Neuronal stem cell (in vitro differentiated cells): ENCODE data around the gene MGRN1.

Experiments
- DNase-seq: peaks from one replicate; pipeline ENCODE4 v3.0.0-alpha.2; 2013; ENCODE audit warnings: low spot score
- H2AFZ ChIP-seq: one replicate; pipeline ENCODE4 v1.6.1; 2013; ENCODE audit warnings: mild to moderate bottlenecking, low read length, inconsistent platforms
- H2AK5ac ChIP-seq: 2 replicates; pipeline ENCODE4 v1.6.1; 2013; ENCODE audit warnings: low read depth, mild to moderate bottlenecking, inconsistent platforms, low read length, moderate library complexity, mixed read lengths
- H2BK120ac ChIP-seq: 2 replicates; pipeline ENCODE4 v1.6.1; 2013; ENCODE audit warnings: low read depth, mild to moderate bottlenecking, inconsistent platforms, low read length, moderate library complexity, mixed read lengths
- H2BK12ac ChIP-seq: one replicate; pipeline ENCODE4 v1.6.1; 2013; ENCODE audit warnings: low read length, inconsistent platforms
- H2BK15ac ChIP-seq: 2 replicates; pipeline ENCODE4 v1.6.1; 2013; ENCODE audit warnings: mild to moderate bottlenecking, low read length, inconsistent platforms, mixed read lengths
- H2BK5ac ChIP-seq: one replicate; pipeline ENCODE4 v1.6.1; 2013; ENCODE audit warnings: inconsistent platforms, mild to moderate bottlenecking, low read length, moderate library complexity
- H3K14ac ChIP-seq: one replicate; pipeline ENCODE4 v1.6.1; 2013; ENCODE audit warnings: low read length, inconsistent platforms
- H3K18ac ChIP-seq: 2 replicates; pipeline ENCODE4 v1.6.1; 2013; ENCODE audit warnings: low read length, inconsistent platforms
- H3K23ac ChIP-seq: 2 replicates; pipeline ENCODE4 v1.6.1; 2013; ENCODE audit warnings: low read depth, mild to moderate bottlenecking, mixed read lengths, low read length, inconsistent platforms; ENCODE audit not compliant: poor library complexity
- H3K27ac ChIP-seq: replicated peaks from 3 replicates; pipeline ENCODE4 v1.5.1; 2013; ENCODE audit warnings: low read length, inconsistent platforms
- H3K27me3 ChIP-seq, 3 experiments: 2 replicates each; pipeline ENCODE4 v1.6.1; 2013; ENCODE audit warnings: low read length in 3 of 3, mild to moderate bottlenecking in 2 of 3, inconsistent platforms in 1 of 3, low read depth in 1 of 3, mixed read lengths in 1 of 3, moderate library complexity in 1 of 3; ENCODE audit not compliant: control insufficient read depth in 3 of 3, insufficient read depth in 3 of 3
- H3K36me3 ChIP-seq, 2 donors: replicated peaks in 1 of 2; 2 replicates each; pipeline ENCODE4 v1.6.1; 2013; ENCODE audit warnings: low read length in 2 of 2; ENCODE audit not compliant: control insufficient read depth in 2 of 2, insufficient read depth in 2 of 2
- H3K4ac ChIP-seq: 2 replicates; pipeline ENCODE4 v1.6.1; 2013; ENCODE audit warnings: inconsistent platforms, mild to moderate bottlenecking, low read length, moderate library complexity
- H3K4me1 ChIP-seq, 2 donors: 1 replicate in 1 of 2; 2 replicates in 1 of 2; pipeline ENCODE4 v1.6.1; 2013; ENCODE audit warnings: low read length in 2 of 2, low read depth in 1 of 2; ENCODE audit not compliant: control insufficient read depth in 2 of 2, insufficient read depth in 1 of 2
- H3K4me2 ChIP-seq: one replicate; pipeline ENCODE4 v1.6.1; 2013; ENCODE audit warnings: mild to moderate bottlenecking, low read length, inconsistent platforms; ENCODE audit not compliant: insufficient read depth, poor library complexity, severe bottlenecking
- H3K4me3 ChIP-seq, 2 donors: 2 replicates each; pipeline ENCODE4 v1.5.1; 2013; ENCODE audit warnings: low read length in 2 of 2, mild to moderate bottlenecking in 2 of 2, inconsistent platforms in 1 of 2, moderate library complexity in 1 of 2
- H3K79me1 ChIP-seq: one replicate; pipeline ENCODE4 v1.6.1; 2013; ENCODE audit warnings: low read depth, mild to moderate bottlenecking, inconsistent platforms, low read length, moderate library complexity
- H3K9ac ChIP-seq: one replicate; pipeline ENCODE4 v1.6.1; 2013; ENCODE audit warnings: mild to moderate bottlenecking, low read depth, low read length, inconsistent platforms; ENCODE audit not compliant: poor library complexity
- H3K9me3 ChIP-seq, 2 donors: replicated peaks in 1 of 2; 2 replicates each; pipeline versions ENCODE3 to v1.6.1; 2013; ENCODE audit warnings: low read length in 2 of 2, mild to moderate bottlenecking in 2 of 2, inconsistent platforms in 1 of 2, low read depth in 1 of 2, mixed read lengths in 1 of 2, moderate library complexity in 1 of 2; ENCODE audit not compliant: control insufficient read depth in 2 of 2, insufficient read depth in 1 of 2
- H4K8ac ChIP-seq: one replicate; pipeline ENCODE4 v1.6.1; 2013; ENCODE audit warnings: low read depth, mild to moderate bottlenecking, inconsistent platforms, low read length, moderate library complexity
- H4K91ac ChIP-seq: one replicate; pipeline ENCODE4 v1.6.1; 2013; ENCODE audit warnings: low read length, low read depth, mild to moderate bottlenecking, inconsistent platforms; ENCODE audit not compliant: poor library complexity
- WGBS, 2 donors: extraction: QIAGEN DNeasy Blood & Tissue Kit; methylation state at CpG; one replicate each; pipeline ENCODE4 v1.1.7; 2013; ENCODE audit warnings: missing lambda C conversion rate in 2 of 2, mixed read lengths in 1 of 2; ENCODE audit not compliant: insufficient read length in 2 of 2, insufficient replicate concordance in 1 of 2; ENCODE audit errors: extremely low coverage in 2 of 2; 5-methylcytosine and 5-hydroxymethylcytosine counted together

Gene MGRN1

DNA sequence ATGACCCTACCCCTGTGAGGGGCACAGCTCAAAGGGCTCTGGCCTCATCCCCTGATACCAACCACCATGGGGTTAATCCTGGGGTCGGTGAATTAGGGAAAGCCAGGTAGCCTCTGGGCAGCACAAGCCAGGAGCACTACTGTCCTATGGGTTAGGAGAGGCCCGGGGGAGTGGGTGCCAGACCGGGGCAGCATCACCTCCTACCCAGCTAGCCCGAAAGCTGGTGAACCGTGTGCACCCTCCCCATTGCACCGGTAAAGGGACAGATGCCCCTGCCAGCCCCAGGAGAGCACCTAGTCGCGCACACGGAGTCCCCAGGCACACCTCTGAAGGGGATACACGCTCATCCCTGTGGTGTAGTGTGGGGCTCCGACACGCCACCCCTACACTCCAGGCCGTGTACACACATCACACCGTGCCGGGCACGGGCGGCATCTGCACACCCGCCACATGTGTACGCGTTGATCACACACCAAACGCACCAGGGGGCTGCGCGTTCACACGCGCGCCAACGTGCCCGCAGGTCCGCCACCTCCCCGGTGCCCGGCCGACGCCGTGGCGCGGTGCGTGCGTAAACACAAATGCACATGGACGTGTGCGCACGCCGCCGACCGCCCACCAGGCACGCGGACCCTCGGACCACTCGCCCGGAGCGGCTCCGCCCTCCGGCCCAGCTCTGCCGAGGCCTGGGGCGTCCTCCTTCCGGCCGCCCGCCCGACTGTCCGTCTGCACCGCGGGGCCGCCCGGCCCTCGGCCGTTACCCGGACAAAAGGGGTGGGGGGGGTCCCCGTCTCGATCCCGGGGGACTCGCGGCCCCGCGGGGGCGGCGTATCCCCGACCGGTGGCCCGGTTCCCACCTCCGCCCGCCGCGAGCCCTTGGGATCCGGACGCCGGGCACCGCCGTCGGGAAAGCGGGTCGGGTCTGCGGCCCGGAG, 10.7 kb upstream of the MGRN1 start:
- Histone ChIP-seq H3K4me3 (peak overlapping the region; percentile 94 to 98), H3K36me3 (peaks cover 0 to 4% of the 10 kb centered on the region in 2 donors), H3K4me1 (peaks cover 11 to 16% of the 10 kb centered on the region in 2 donors), H4K91ac (no peak overlapping the region), H3K23ac (peak overlapping the region; percentile 89), H3K27ac (no peak overlapping the region), H2AK5ac (peak overlapping the region; percentile 56), H3K27me3 (peaks cover 0 to 6% (median 0%) of the 10 kb centered on the region in 3 experiments), H2BK15ac (no peak overlapping the region), H3K9ac (peak overlapping the region; percentile 97), H3K4ac (no peak overlapping the region), H3K14ac (peak overlapping the region; percentile 99), H2BK120ac (no peak overlapping the region), H3K79me1 (peaks cover 14% of the 10 kb centered on the region), H2BK5ac (no peak overlapping the region), H3K4me2 (peak overlapping the region; percentile 94), H2BK12ac (no peak overlapping the region), H3K18ac (peak overlapping the region; percentile 15), H3K9me3 (no peaks in the 10 kb centered on the region), H2AFZ (peak overlapping the region; percentile 94), H4K8ac (peak overlapping the region; percentile 17)
- whole genome bisulfite sequencing, 2 donors = no CpG with 5 or more reads among the region's 92 CpGs
- no peak for DNase-seq

DNA sequence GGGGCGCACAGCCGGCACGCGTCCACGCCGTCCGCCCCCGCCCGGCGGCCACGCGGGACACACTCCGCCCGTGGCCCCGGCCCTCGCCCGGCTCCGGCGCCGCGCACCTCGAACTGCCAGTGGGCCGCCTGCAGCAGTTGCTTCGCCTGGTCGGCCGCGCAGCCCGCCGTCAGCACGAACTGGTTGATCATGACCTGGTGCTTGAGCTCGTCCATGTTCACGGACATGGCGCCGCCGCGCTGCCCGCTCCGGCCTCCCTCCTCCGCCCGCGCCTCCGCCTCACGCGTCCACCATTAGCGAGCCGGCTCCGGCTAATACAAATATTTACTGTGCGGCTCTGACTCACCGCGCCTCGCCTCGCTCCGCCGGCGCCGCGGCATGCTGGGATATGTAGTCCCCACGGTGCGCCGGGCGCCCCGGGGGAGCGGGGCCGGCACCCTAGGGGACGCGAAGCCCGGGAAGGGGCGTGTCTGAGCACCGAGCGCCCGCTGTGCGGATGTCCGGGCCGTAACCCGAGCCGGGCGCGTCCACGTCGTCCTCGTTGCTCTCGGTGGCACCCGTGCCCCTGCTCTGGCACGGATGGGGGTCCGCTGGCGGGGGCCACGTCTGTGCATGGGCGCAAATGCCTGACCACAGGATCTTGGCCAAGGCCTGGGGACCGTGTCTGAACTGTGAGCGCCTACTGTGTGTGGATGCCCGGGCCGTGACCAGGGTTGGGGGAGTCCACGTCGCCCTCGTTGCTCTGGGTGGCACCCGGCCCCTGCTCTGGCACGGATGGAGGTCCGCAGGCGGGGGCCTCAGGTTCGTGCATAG, 9.8 kb upstream of the MGRN1 start, which contains the start of gene UBALD1:
Gene UBALD1, minus strand, starts transcription at position 318 of the 813 bp plus-strand sequence. Its CDS starts 91 bp downstream, at position 227.
- peaks cover 0 to 6% (median 0%) of the 10 kb centered on the region in 3 experiments for H3K27me3 ChIP-seq
- H3K18ac ChIP-seq = peak within 1 kb of the TSS; percentile 97

DNA sequence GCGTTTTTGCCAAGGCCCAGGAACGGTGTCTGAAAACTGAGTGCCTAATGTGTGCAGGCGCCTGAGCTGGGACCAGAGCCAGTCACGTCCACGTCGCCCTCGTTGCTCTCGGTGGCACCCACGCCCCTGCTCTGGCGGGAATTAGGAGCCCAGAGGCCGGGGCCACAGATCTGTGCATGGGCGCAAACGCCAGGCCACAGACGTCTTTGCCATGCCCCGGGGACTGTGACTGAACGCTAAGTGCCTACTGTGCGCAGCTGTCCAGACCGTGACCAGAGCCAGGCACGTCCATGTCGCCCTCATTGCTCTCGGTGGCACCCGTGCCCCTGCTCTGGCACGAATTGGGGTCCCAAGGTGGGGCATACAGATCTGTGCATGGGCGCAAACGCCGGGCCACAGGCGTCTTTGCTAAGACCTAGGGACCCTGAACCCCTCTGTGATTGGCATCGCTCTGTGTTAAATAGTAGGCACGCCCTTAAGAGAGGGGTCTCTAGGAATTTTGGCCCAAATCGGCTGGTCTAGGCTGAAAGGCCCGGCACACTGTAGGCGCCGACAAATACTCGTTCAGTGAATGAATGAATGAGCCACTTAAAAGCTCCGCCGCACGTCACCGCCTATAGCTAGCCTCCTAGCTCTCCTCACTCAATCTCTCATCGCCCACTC, 9.1 kb upstream of the MGRN1 start:
- H3K4me3 ChIP-seq = peak overlapping the region in 1 of 2 donors; percentile 94
- WGBS, 2 donors = no CpG with 5 or more reads among the region's 39 CpGs

More for the DNA sequence above, 9.8 kb upstream of the MGRN1 start, which contains the start of gene UBALD1:
- peaks cover 11 to 16% of the 10 kb centered on the region in 2 donors for H3K4me1 ChIP-seq
- peaks cover 14% of the 10 kb centered on the region for H3K79me1 ChIP-seq
- H2AK5ac ChIP-seq = peak within 1 kb of the TSS; percentile 91
- H4K91ac ChIP-seq = peak within 1 kb of the TSS; percentile 97
- peak; percentile 76 for DNase-seq
- H3K4me2 ChIP-seq = peak within 1 kb of the TSS; percentile 94
- peak within 1 kb of the TSS; percentile 86 for H4K8ac ChIP-seq
- peak within 1 kb of the TSS; percentile 94 for H2AFZ ChIP-seq
- H3K36me3 ChIP-seq = no peaks in the 10 kb centered on the region
- peak within 1 kb of the TSS; percentile 6 for H2BK120ac ChIP-seq
- H3K23ac ChIP-seq = peak within 1 kb of the TSS; percentile 100
- H3K27ac ChIP-seq = peak within 1 kb of the TSS; percentile 52
- no peaks in the 10 kb centered on the region for H3K9me3 ChIP-seq
- WGBS, 2 donors = no CpG with 5 or more reads among the region's 100 CpGs
- H2BK12ac ChIP-seq = peak within 1 kb of the TSS; percentile 91
- peak within 1 kb of the TSS; percentile 54 for H2BK5ac ChIP-seq
- H2BK15ac ChIP-seq = peak within 1 kb of the TSS; percentile 90
- H3K4me3 ChIP-seq = peak within 1 kb of the TSS; percentile 94 to 98
- peak within 1 kb of the TSS; percentile 97 for H3K9ac ChIP-seq
- H3K14ac ChIP-seq = peak within 1 kb of the TSS; percentile 99
- no peak within 1 kb of the TSS for H3K4ac ChIP-seq

More for the DNA sequence above, 9.1 kb upstream of the MGRN1 start:
- Histone ChIP-seq H3K4ac (no peak overlapping the region), H3K18ac (peak overlapping the region; percentile 97), H3K79me1 (peaks cover 14% of the 10 kb centered on the region), H3K27me3 (peaks cover 0 to 6% (median 0%) of the 10 kb centered on the region in 3 experiments), H3K4me1 (peaks cover 11 to 16% of the 10 kb centered on the region in 2 donors), H3K14ac (peak overlapping the region; percentile 98), H2AFZ (peak overlapping the region; percentile 94), H3K27ac (peak overlapping the region; percentile 52), H3K9me3 (no peaks in the 10 kb centered on the region), H2BK15ac (peak overlapping the region; percentile 90), H3K23ac (peak overlapping the region; percentile 92), H3K9ac (peak overlapping the region; percentile 78), H2BK5ac (peak overlapping the region; percentile 54), H3K4me2 (peak overlapping the region; percentile 21), H4K8ac (peak overlapping the region; percentile 86), H2AK5ac (peak overlapping the region; percentile 91), H3K36me3 (no peaks in the 10 kb centered on the region), H2BK12ac (peak overlapping the region; percentile 91), H4K91ac (no peak overlapping the region), H2BK120ac (peak overlapping the region; percentile 6)
- no peak for DNase-seq
